Measurements from ENCODE around the gene WDFY2. TPM values are rescaled to one million over a fixed set of nuclear protein-coding genes. Genes with fewer than 3 reads are reported as not detected.
A peak's percentile ranks its signal among the peaks of the same experiment; 100 is the strongest.

The WDFY2 gene
- total RNA-seq, 4 donors from 2014 or later, result 12.9 to 23.2 (median 17.1) TPM

DNA sequence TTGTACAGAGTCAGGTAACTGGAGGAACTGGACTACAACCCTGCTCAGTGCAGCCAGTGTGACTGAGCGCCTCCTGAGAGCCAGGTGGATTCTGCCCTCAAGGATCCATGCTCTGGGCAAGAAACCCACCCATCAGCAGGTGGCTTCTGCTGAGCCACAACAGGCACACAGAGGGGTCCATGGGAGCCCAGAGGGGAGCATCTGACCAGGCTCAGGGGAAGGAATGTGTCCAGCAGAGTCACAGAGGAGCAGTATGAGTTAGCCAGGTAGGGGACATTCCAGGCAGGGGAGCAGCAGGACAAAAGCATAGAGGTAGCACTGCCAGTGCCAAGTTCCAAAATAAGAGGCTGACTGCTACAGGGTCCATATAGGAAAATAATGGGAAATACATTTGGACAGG lies 199.8 kb downstream of the WDFY2 start:
- WGBS, 2 donors, result 94 to 100% methylated on average over 1 of the region's 1 CpG
- no peak for DNase-seq (ENCODE audit: low spot score in 2 of 2)
- H3K27me3 ChIP-seq, result no peaks in the 10 kb centered on the region
- H3K36me3 ChIP-seq, result peaks cover 0 to 9% (median 0%) of the 10 kb centered on the region in 3 donors
- TF ChIP-seq EP300 (IDR thresholded peaks at IDR 0.05) (no peak), POLR2A (IDR thresholded peaks at IDR 0.05) (no peak)
- TF ChIP-seq, protein P1, sequence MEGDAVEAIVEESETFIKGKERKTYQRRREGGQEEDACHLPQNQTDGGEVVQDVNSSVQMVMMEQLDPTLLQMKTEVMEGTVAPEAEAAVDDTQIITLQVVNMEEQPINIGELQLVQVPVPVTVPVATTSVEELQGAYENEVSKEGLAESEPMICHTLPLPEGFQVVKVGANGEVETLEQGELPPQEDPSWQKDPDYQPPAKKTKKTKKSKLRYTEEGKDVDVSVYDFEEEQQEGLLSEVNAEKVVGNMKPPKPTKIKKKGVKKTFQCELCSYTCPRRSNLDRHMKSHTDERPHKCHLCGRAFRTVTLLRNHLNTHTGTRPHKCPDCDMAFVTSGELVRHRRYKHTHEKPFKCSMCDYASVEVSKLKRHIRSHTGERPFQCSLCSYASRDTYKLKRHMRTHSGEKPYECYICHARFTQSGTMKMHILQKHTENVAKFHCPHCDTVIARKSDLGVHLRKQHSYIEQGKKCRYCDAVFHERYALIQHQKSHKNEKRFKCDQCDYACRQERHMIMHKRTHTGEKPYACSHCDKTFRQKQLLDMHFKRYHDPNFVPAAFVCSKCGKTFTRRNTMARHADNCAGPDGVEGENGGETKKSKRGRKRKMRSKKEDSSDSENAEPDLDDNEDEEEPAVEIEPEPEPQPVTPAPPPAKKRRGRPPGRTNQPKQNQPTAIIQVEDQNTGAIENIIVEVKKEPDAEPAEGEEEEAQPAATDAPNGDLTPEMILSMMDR (IDR thresholded peaks at IDR 0.05), result no peak
- H3K9me3 ChIP-seq, result no peaks in the 10 kb centered on the region
- peaks cover 0 to 26% (median 14%) of the 10 kb centered on the region in 4 donors for H3K4me1 ChIP-seq
- H3K27ac ChIP-seq, result peak overlapping the region in 1 of 4 donors; percentile 36
- H3K4me3 ChIP-seq, result no peak overlapping the region

- Histone ChIP-seq H3K9me3 (no peaks in the 10 kb centered on the region), H3K4me1 (peaks cover 0 to 32% (median 14%) of the 10 kb centered on the region in 4 donors), H3K27ac (peak overlapping the region; percentile 39 to 84 (median 64)), H3K36me3 (peaks cover 0 to 9% (median 0%) of the 10 kb centered on the region in 3 donors), H3K4me3 (no peak overlapping the region), H3K27me3 (no peaks in the 10 kb centered on the region)
- TF ChIP-seq POLR2A (IDR thresholded peaks at IDR 0.05) (no peak), EP300 (IDR thresholded peaks at IDR 0.05) (peak in 1 of 2 donors; percentile 37)
- TF ChIP-seq, protein P1 (IDR thresholded peaks at IDR 0.05), result no peak
- 34 to 40% methylated on average over 10 to 12 of the region's 12 CpGs for WGBS, 2 donors
- DNase-seq (ENCODE audit: low spot score in 2 of 2), result peak in 1 of 2 donors; percentile 53
Observed at GRCh38 chr13:51785712-51786424, 201.6 kb downstream of the WDFY2 start.

GRCh38 chr13:51786425-51787265 lies 202.4 kb downstream of the WDFY2 start:
- H3K9me3 ChIP-seq, result no peaks in the 10 kb centered on the region
- H3K4me3 ChIP-seq, result no peak overlapping the region
- H3K27me3 ChIP-seq, result no peaks in the 10 kb centered on the region
- TF ChIP-seq, protein P1 (IDR thresholded peaks at IDR 0.05), result no peak
- TF ChIP-seq EP300 (IDR thresholded peaks at IDR 0.05), result peak in 1 of 2 donors; percentile 50
- 45 to 46% methylated on average over 10 of the region's 10 CpGs for WGBS, 2 donors
- DNase-seq (ENCODE audit: low spot score in 2 of 2), result no peak
- peak overlapping the region; percentile 39 to 84 (median 64) for H3K27ac ChIP-seq
- H3K36me3 ChIP-seq, result peaks cover 0 to 7% (median 0%) of the 10 kb centered on the region in 3 donors
- H3K4me1 ChIP-seq, result peaks cover 0 to 32% (median 14%) of the 10 kb centered on the region in 4 donors

GRCh38 chr13:51793570-51794271 lies 209.5 kb downstream of the WDFY2 start:
- H3K4me3 ChIP-seq, result no peak overlapping the region
- no peaks in the 10 kb centered on the region for H3K9me3 ChIP-seq
- H3K36me3 ChIP-seq, result peaks cover 0 to 42% (median 0%) of the 10 kb centered on the region in 3 donors
- no peaks in the 10 kb centered on the region for H3K27me3 ChIP-seq
- WGBS, 2 donors, result 76 to 78% methylated on average over 6 of the region's 6 CpGs
- TF ChIP-seq EP300 (IDR thresholded peaks at IDR 0.05), result no peak
- TF ChIP-seq, protein P1 (IDR thresholded peaks at IDR 0.05), result no peak
- no peak for TF ChIP-seq POLR2A (IDR thresholded peaks at IDR 0.05)
- peaks cover 0 to 7% (median 0%) of the 10 kb centered on the region in 4 donors for H3K4me1 ChIP-seq
- DNase-seq (ENCODE audit: low spot score in 2 of 2), result no peak
- H3K27ac ChIP-seq, result no peak overlapping the region

Data from tibial nerve (tissue), 4 donors.